H9 (cell line): ENCODE results near the gene COA8. TPM values are rescaled to one million over a fixed set of nuclear protein-coding genes. Genes with fewer than 3 reads are reported as not detected.

Source experiments
- DNase-seq: peaks from one replicate; pipeline ENCODE4 v3.0.0-alpha.2; 2017
- H2AFZ ChIP-seq: one replicate; pipeline ENCODE4 v1.6.1; 2013; ENCODE audit warnings: mild to moderate bottlenecking, low read length, control low read depth, moderate library complexity
- H2AK5ac ChIP-seq: 2 replicates; pipeline ENCODE4 v1.6.1; 2013; ENCODE audit warnings: low read length, control low read depth, mixed read lengths; ENCODE audit not compliant: insufficient read length
- H2BK120ac ChIP-seq: one replicate; pipeline ENCODE4 v1.6.1; 2013; ENCODE audit warnings: low read depth, mild to moderate bottlenecking, low read length, control low read depth, inconsistent platforms; ENCODE audit not compliant: poor library complexity, severe bottlenecking
- H2BK12ac ChIP-seq: 2 replicates; pipeline ENCODE4 v1.6.1; 2013; ENCODE audit warnings: low read length, control low read depth, mixed read lengths, low read depth; ENCODE audit not compliant: insufficient read length
- H2BK15ac ChIP-seq: 2 replicates; pipeline ENCODE4 v1.6.1; 2013; ENCODE audit warnings: low read depth, low read length, control low read depth
- H2BK20ac ChIP-seq: one replicate; pipeline ENCODE4 v1.6.1; 2013; ENCODE audit warnings: low read depth, mild to moderate bottlenecking, low read length, control low read depth, inconsistent platforms; ENCODE audit not compliant: poor library complexity, severe bottlenecking
- H2BK5ac ChIP-seq: 2 replicates; pipeline ENCODE4 v1.6.1; 2013; ENCODE audit warnings: low read length, control low read depth, mixed read lengths; ENCODE audit not compliant: insufficient read length
- H3K14ac ChIP-seq: 2 replicates; pipeline ENCODE4 v1.6.1; 2013; ENCODE audit warnings: low read length, control low read depth; ENCODE audit not compliant: insufficient read depth
- H3K18ac ChIP-seq: 2 replicates; pipeline ENCODE4 v1.6.1; 2013; ENCODE audit warnings: low read depth, mild to moderate bottlenecking, mixed read lengths, low read length, control low read depth; ENCODE audit not compliant: insufficient read length
- H3K23ac ChIP-seq: 2 replicates; pipeline ENCODE4 v1.6.1; 2013; ENCODE audit warnings: low read length, control low read depth, mixed read lengths, low read depth; ENCODE audit not compliant: insufficient read length
- H3K23me2 ChIP-seq: 2 replicates; pipeline ENCODE4 v1.6.1; 2013; ENCODE audit warnings: low read depth, mild to moderate bottlenecking, mixed read lengths, low read length, control low read depth; ENCODE audit not compliant: insufficient read length, poor library complexity, severe bottlenecking
- H3K27ac ChIP-seq: 2 replicates; pipeline ENCODE4 v1.5.1; 2013; ENCODE audit warnings: low read length, control low read depth, mixed read lengths, low read depth; ENCODE audit not compliant: insufficient read length
- H3K27me3 ChIP-seq: 2 replicates; pipeline ENCODE4 v1.6.1; 2013; ENCODE audit warnings: low read length, control low read depth, inconsistent platforms; ENCODE audit not compliant: insufficient read depth
- H3K4ac ChIP-seq: 2 replicates; pipeline ENCODE4 v1.6.1; 2013; ENCODE audit warnings: low read depth, mild to moderate bottlenecking, control low read depth, inconsistent platforms, low read length, moderate library complexity
- H3K4me1 ChIP-seq: 2 replicates; pipeline ENCODE4 v1.6.1; 2013; ENCODE audit warnings: low read length, control low read depth, inconsistent platforms; ENCODE audit not compliant: insufficient read depth
- H3K4me2 ChIP-seq: 2 replicates; pipeline ENCODE4 v1.6.1; 2013; ENCODE audit warnings: low read length, control low read depth, mixed read lengths; ENCODE audit not compliant: insufficient read length, insufficient read depth
- H3K56ac ChIP-seq: 2 replicates; pipeline ENCODE4 v1.6.1; 2013; ENCODE audit warnings: low read depth, mild to moderate bottlenecking, mixed read lengths, low read length, control low read depth; ENCODE audit not compliant: insufficient read length
- H3K79me1 ChIP-seq: 2 replicates; pipeline ENCODE4 v1.6.1; 2013; ENCODE audit warnings: low read depth, mild to moderate bottlenecking, moderate library complexity, low read length, control low read depth, inconsistent platforms; ENCODE audit not compliant: insufficient read depth, poor library complexity, severe bottlenecking
- H3K79me2 ChIP-seq: 2 replicates; pipeline ENCODE4 v1.6.1; 2013; ENCODE audit warnings: low read length, control low read depth, inconsistent platforms; ENCODE audit not compliant: insufficient read depth
- H3K9ac ChIP-seq: 2 replicates; pipeline ENCODE4 v1.6.1; 2013; ENCODE audit warnings: low read length, control low read depth, mixed read lengths; ENCODE audit not compliant: insufficient read length; ENCODE audit errors: extremely low read depth
- H3K9me3 ChIP-seq: one replicate; pipeline ENCODE4 v1.6.1; 2013; ENCODE audit warnings: low read depth, low read length, inconsistent platforms; ENCODE audit not compliant: control insufficient read depth
- H3T11ph ChIP-seq: one replicate; pipeline ENCODE4 v1.6.1; 2013; ENCODE audit warnings: mild to moderate bottlenecking, low read length, control low read depth, inconsistent platforms
- H4K20me1 ChIP-seq: one replicate; pipeline ENCODE4 v1.6.1; 2013; ENCODE audit not compliant: control insufficient read depth, insufficient read length, insufficient read depth
- H4K5ac ChIP-seq: 2 replicates; pipeline ENCODE4 v1.6.1; 2013; ENCODE audit warnings: low read depth, mild to moderate bottlenecking, mixed read lengths, low read length, control low read depth; ENCODE audit not compliant: insufficient read length
- H4K8ac ChIP-seq: replicated peaks from 2 replicates; pipeline ENCODE4 v1.6.1; 2013; ENCODE audit warnings: low read length, control low read depth, mixed read lengths, low read depth; ENCODE audit not compliant: insufficient read length
- H4K91ac ChIP-seq: 2 replicates; pipeline ENCODE4 v1.6.1; 2013; ENCODE audit warnings: low read depth, mild to moderate bottlenecking, moderate library complexity, mixed read lengths, low read length, control low read depth; ENCODE audit not compliant: insufficient read length
- H3K27ac Mint-ChIP-seq, 3 experiments: 2 replicates in 2 of 3; 3 replicates in 1 of 3; pipeline ENCODE4 v1.8.0; 2020 to 2021; ENCODE audit warnings: mixed read lengths in 3 of 3, mild to moderate bottlenecking in 1 of 3, moderate library complexity in 1 of 3
- H3K27me3 Mint-ChIP-seq: 2 replicates; pipeline ENCODE4 v1.8.0; 2021; ENCODE audit warnings: low read depth, mild to moderate bottlenecking, moderate library complexity, mixed read lengths
- H3K36me3 Mint-ChIP-seq, 3 experiments: 2 replicates in 2 of 3; 3 replicates in 1 of 3; pipeline ENCODE4 v1.8.0; 2020 to 2021; ENCODE audit warnings: low read depth in 3 of 3, mixed read lengths in 3 of 3; ENCODE audit not compliant: insufficient read depth in 1 of 3
- H3K4me1 Mint-ChIP-seq, 2 experiments: 2 replicates each; pipeline ENCODE4 v1.8.0; 2020; ENCODE audit warnings: mixed read lengths in 2 of 2
- H3K4me3 Mint-ChIP-seq, 2 experiments: 2 replicates in 1 of 2; 3 replicates in 1 of 2; pipeline ENCODE4 v1.8.0; 2020 to 2021; ENCODE audit warnings: mild to moderate bottlenecking in 2 of 2, mixed read lengths in 2 of 2, moderate library complexity in 1 of 2
- H3K9me3 Mint-ChIP-seq, 2 experiments: 2 replicates in 1 of 2; 3 replicates in 1 of 2; pipeline ENCODE4 v1.8.0; 2020; ENCODE audit warnings: mild to moderate bottlenecking in 2 of 2, mixed read lengths in 2 of 2, moderate library complexity in 1 of 2
- CTCF ChIP-seq: fragments of 200-600 bp; sonication (generic); conservative IDR thresholded peaks from 3 replicates; pipeline ENCODE4 v1.8.0; 2021; ENCODE audit warnings: antibody characterized with exemption, mild to moderate bottlenecking
- WGBS: extraction: QIAGEN DNeasy Blood & Tissue Kit; methylation state at CpG from one replicate; pipeline ENCODE4 v1.1.7; 2013; ENCODE audit warnings: missing lambda C conversion rate, low lambda C conversion rate, mixed read lengths; ENCODE audit not compliant: insufficient read length; ENCODE audit errors: extremely low coverage; 5-methylcytosine and 5-hydroxymethylcytosine counted together
- total RNA-seq: library from RNA; stranded (reverse); gene quantifications from 2 replicates; pipeline ENCODE4 v1.2.1, GENCODE V29; 2021

Gene COA8
- total RNA-seq, 1 experiment from 2014 or later = 45.5 TPM

GRCh38 chr14:103619057-103619456, 56.3 kb downstream of the COA8 start:
- WGBS = no CpG with 5 or more reads among the region's 5 CpGs
- no peaks in the 10 kb centered on the region for H3K27me3 ChIP-seq
- H3K4me1 ChIP-seq = no peaks in the 10 kb centered on the region
- no peak overlapping the region for H3K23ac ChIP-seq
- H3K9me3 Mint-ChIP-seq = no peaks in the 10 kb centered on the region
- H3K23me2 ChIP-seq = no peaks in the 10 kb centered on the region
- no peak overlapping the region for H2BK120ac ChIP-seq
- no peaks in the 10 kb centered on the region; a peak in 1 of 7 replicates for H3K36me3 Mint-ChIP-seq
- H3K9me3 ChIP-seq = no peaks in the 10 kb centered on the region
- no peak overlapping the region for H3K27ac Mint-ChIP-seq
- no peak overlapping the region for H4K8ac ChIP-seq
- no peak overlapping the region for H3K27ac ChIP-seq
- H2BK12ac ChIP-seq = no peak overlapping the region
- H3K18ac ChIP-seq = no peak overlapping the region
- H2BK15ac ChIP-seq = no peak overlapping the region
- TF ChIP-seq CTCF = no peak
- H3K4me1 Mint-ChIP-seq = no peaks in the 10 kb centered on the region
- no peaks in the 10 kb centered on the region for H3K79me1 ChIP-seq
- no peak overlapping the region for H4K91ac ChIP-seq
- H3K4ac ChIP-seq = no peak overlapping the region
- no peaks in the 10 kb centered on the region for H3K79me2 ChIP-seq
- H3K56ac ChIP-seq = no peak overlapping the region
- no peak overlapping the region for H2BK20ac ChIP-seq
- H3K14ac ChIP-seq = no peak overlapping the region
- no peaks in the 10 kb centered on the region for H4K20me1 ChIP-seq
- no peak overlapping the region for H3K4me3 Mint-ChIP-seq
- no peak overlapping the region for H3K4me2 ChIP-seq
- no peak overlapping the region for H3T11ph ChIP-seq
- no peak overlapping the region for H2AFZ ChIP-seq
- H3K9ac ChIP-seq = no peak overlapping the region
- H3K27me3 Mint-ChIP-seq = no peaks in the 10 kb centered on the region; the same call in 1 of the 2 replicates
- no peak overlapping the region for H2AK5ac ChIP-seq
- no peak overlapping the region for H4K5ac ChIP-seq
- no peak for DNase-seq
- no peak overlapping the region for H2BK5ac ChIP-seq
